ENCODE measurements around the gene UBAC2.

DNA sequence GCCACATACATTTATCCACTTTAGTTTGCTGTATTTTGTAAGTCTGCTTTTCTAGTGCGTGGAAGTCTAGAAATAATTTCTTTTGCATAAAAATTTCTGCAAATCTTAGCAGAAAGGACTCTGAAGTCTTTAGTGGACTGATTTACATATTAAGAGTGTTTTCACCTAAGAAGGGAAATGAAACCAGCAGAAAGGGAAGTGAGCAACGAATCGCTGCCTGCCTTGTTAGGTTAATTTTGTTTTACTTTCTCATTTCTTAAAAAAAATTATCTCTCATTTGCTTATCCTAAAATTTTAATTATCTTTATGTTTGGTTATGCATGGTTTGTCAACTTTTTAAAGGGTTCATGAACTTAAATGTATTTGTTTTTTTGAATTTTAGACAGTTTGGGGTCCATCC, 58.3 kb downstream of the UBAC2 start:
- TF ChIP-seq, protein P1, sequence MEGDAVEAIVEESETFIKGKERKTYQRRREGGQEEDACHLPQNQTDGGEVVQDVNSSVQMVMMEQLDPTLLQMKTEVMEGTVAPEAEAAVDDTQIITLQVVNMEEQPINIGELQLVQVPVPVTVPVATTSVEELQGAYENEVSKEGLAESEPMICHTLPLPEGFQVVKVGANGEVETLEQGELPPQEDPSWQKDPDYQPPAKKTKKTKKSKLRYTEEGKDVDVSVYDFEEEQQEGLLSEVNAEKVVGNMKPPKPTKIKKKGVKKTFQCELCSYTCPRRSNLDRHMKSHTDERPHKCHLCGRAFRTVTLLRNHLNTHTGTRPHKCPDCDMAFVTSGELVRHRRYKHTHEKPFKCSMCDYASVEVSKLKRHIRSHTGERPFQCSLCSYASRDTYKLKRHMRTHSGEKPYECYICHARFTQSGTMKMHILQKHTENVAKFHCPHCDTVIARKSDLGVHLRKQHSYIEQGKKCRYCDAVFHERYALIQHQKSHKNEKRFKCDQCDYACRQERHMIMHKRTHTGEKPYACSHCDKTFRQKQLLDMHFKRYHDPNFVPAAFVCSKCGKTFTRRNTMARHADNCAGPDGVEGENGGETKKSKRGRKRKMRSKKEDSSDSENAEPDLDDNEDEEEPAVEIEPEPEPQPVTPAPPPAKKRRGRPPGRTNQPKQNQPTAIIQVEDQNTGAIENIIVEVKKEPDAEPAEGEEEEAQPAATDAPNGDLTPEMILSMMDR (IDR thresholded peaks at IDR 0.05) = no peak
- no peak for TF ChIP-seq ZFX (IDR thresholded peaks at IDR 0.05; ENCODE audit: borderline replicate concordance)
